ENCODE data around the gene TUBB2A.
"Not testable (repeated sequence)": the region's sequence is repeated elsewhere in the genome, so short reads cannot be mapped to it uniquely, and the experiment has no call there.

The TUBB2A gene

GRCh38 chr6:3157131-3157933 lies at the start of gene TUBB2A:
Gene TUBB2A, minus strand, starts transcription at chr6:3157544. Its CDS starts 81 bp downstream, at chr6:3157463.
- DNase-seq (ENCODE audit: low read depth in 3 of 3), result peak; percentile 82 to 85 (median 83)

GRCh38 chr6:3206339-3207015 lies 49.1 kb upstream of the TUBB2A start:
- DNase-seq (ENCODE audit: low read depth in 3 of 3), result no peak

GRCh38 chr6:3205913-3206312 lies 48.6 kb upstream of the TUBB2A start:
- no peak for DNase-seq (ENCODE audit: low read depth in 3 of 3)

GRCh38 chr6:3204921-3205320 lies 47.6 kb upstream of the TUBB2A start:
- DNase-seq (ENCODE audit: low read depth in 3 of 3), result no peak

- no peak for DNase-seq (ENCODE audit: low read depth in 3 of 3)
These were observed 45.8 kb upstream of the TUBB2A start for GRCh38 chr6:3202999-3203696.

GRCh38 chr6:3201388-3201787 lies 44.0 kb upstream of the TUBB2A start:
- DNase-seq (ENCODE audit: low read depth in 3 of 3), result no peak

- DNase-seq (ENCODE audit: low read depth in 3 of 3), result no peak
These were observed 43.3 kb upstream of the TUBB2A start for GRCh38 chr6:3200682-3201081.

GRCh38 chr6:3199382-3199781 lies 42.0 kb upstream of the TUBB2A start:
- DNase-seq (ENCODE audit: low read depth in 3 of 3), result no peak

- DNase-seq (ENCODE audit: low read depth in 3 of 3), result not testable (repeated sequence)
These were observed 40.4 kb upstream of the TUBB2A start for GRCh38 chr6:3197734-3198133.

GRCh38 chr6:3196770-3197169 lies 39.4 kb upstream of the TUBB2A start:
- DNase-seq (ENCODE audit: low read depth in 3 of 3), result no peak

- DNase-seq (ENCODE audit: low read depth in 3 of 3), result no peak
These were observed 38.6 kb upstream of the TUBB2A start for GRCh38 chr6:3195695-3196497.

GRCh38 chr6:3195420-3195694 lies 38.0 kb upstream of the TUBB2A start:
- DNase-seq (ENCODE audit: low read depth in 3 of 3), result no peak

- DNase-seq (ENCODE audit: low read depth in 3 of 3), result no peak
These were observed 37.4 kb upstream of the TUBB2A start for GRCh38 chr6:3194535-3195419.

- DNase-seq (ENCODE audit: low read depth in 3 of 3), result no peak
These were observed 35.9 kb upstream of the TUBB2A start for GRCh38 chr6:3193102-3193849.

GRCh38 chr6:3190779-3191178 lies 33.4 kb upstream of the TUBB2A start:
- no peak for DNase-seq (ENCODE audit: low read depth in 3 of 3)

GRCh38 chr6:3190056-3190455 lies 32.7 kb upstream of the TUBB2A start:
- no peak for DNase-seq (ENCODE audit: low read depth in 3 of 3)

- DNase-seq (ENCODE audit: low read depth in 3 of 3), result not testable (repeated sequence)
These were observed 31.8 kb upstream of the TUBB2A start for GRCh38 chr6:3189192-3189591.

- DNase-seq (ENCODE audit: low read depth in 3 of 3), result no peak
These were observed 30.9 kb upstream of the TUBB2A start for GRCh38 chr6:3188262-3188661.

GRCh38 chr6:3186974-3187382 lies 29.6 kb upstream of the TUBB2A start:
- no peak for DNase-seq (ENCODE audit: low read depth in 3 of 3)

GRCh38 chr6:3183066-3183465 lies 25.7 kb upstream of the TUBB2A start:
- DNase-seq (ENCODE audit: low read depth in 3 of 3), result no peak

Data from stimulated activated CD4-positive, alpha-beta T cell treated with anti-CD3 and anti-CD28 coated beads, TNF-alpha, amount 100 ng/mL, for 4 hours (primary cell).